Body of pancreas (tissue), 4 donors: Measurements from ENCODE around the gene UMPS.

Experiments used
- CTCF ChIP-seq, 7 experiments: fragments of 450-650 bp in 4 of 7; fragments of 200-600 bp in 3 of 7; sonication (generic) in 3 of 7; IDR thresholded peaks; one replicate each; pipeline ENCODE4 v1.5.1; 2016 to 2019; ENCODE audit warnings: antibody characterized with exemption in 7 of 7
- POLR2A ChIP-seq, 3 donors: fragments of 450-650 bp; IDR thresholded peaks; one replicate each; pipeline ENCODE4 v1.6.1; 2016; ENCODE audit warnings: antibody characterized with exemption in 3 of 3, mild to moderate bottlenecking in 2 of 3

GRCh38 chr3:124776856-124777255 lies 46.6 kb downstream of the UMPS start:
- TF ChIP-seq POLR2A (IDR thresholded peaks at IDR 0.05) (no peak), CTCF (IDR thresholded peaks at IDR 0.05) (no peak)
